SU-DHL-6 (cell line): ENCODE data around the gene WAPL.

ENCODE experiments used
- H2AFZ ChIP-seq: fragments of 200-600 bp; sonication (generic); 2 replicates; pipeline ENCODE4 v1.6.1; 2014; ENCODE audit warnings: low read depth, mild to moderate bottlenecking, moderate library complexity, mixed read lengths, antibody characterized with exemption, low read length; ENCODE audit not compliant: severe bottlenecking
- H3F3A ChIP-seq: fragments of 200-600 bp; shearing (Covaris generic); 2 replicates; pipeline ENCODE4 v1.6.0; 2016; ENCODE audit warnings: antibody characterized with exemption, mild to moderate bottlenecking; ENCODE audit not compliant: insufficient read depth
- H3K27ac ChIP-seq: fragments of 200-600 bp; sonication (generic); 2 replicates; pipeline ENCODE4 v1.5.1; 2016; ENCODE audit warnings: low read depth, mild to moderate bottlenecking, low read length, moderate library complexity, mixed read lengths
- H3K27me3 ChIP-seq: fragments of 200-600 bp; sonication (generic), shearing (Covaris generic); 2 replicates; pipeline ENCODE4 v1.6.0; 2014; ENCODE audit warnings: mild to moderate bottlenecking, low read length
- H3K36me3 ChIP-seq: fragments of 200-600 bp; sonication (generic); 2 replicates; pipeline ENCODE4 v1.6.1; 2014; ENCODE audit warnings: mild to moderate bottlenecking, low read length, mixed read lengths
- H3K4me2 ChIP-seq: fragments of 300-600, 200-600 bp; shearing (Covaris generic), sonication (generic); 2 replicates; pipeline ENCODE4 v1.6.0; 2014; ENCODE audit warnings: low read length, low read depth, mild to moderate bottlenecking; ENCODE audit not compliant: poor library complexity, severe bottlenecking
- H3K4me3 ChIP-seq: fragments of 200-600 bp; sonication (generic); 2 replicates; pipeline ENCODE4 v1.5.1; 2014; ENCODE audit warnings: antibody characterized with exemption, low read length, mild to moderate bottlenecking, mixed read lengths; ENCODE audit not compliant: insufficient read depth, poor library complexity, severe bottlenecking
- H3K79me2 ChIP-seq: fragments of 200-600 bp; sonication (generic); 2 replicates; pipeline ENCODE4 v1.6.1; 2014; ENCODE audit warnings: mild to moderate bottlenecking, low read length, moderate library complexity; ENCODE audit not compliant: insufficient read depth
- H3K9ac ChIP-seq: fragments of 200-600 bp; sonication (generic); 2 replicates; pipeline ENCODE4 v1.7.0; 2014; ENCODE audit warnings: mild to moderate bottlenecking, low read length
- H3K9me2 ChIP-seq: fragments of 200-600 bp; sonication (generic); replicated peaks from 2 replicates; pipeline ENCODE4 v1.6.1; 2014; ENCODE audit warnings: low read length; ENCODE audit not compliant: insufficient read depth
- H3K9me3 ChIP-seq: fragments of 200-600 bp; sonication (generic); 2 replicates; pipeline ENCODE4 v1.6.1; 2014; ENCODE audit warnings: low read length, mixed read lengths; ENCODE audit not compliant: insufficient read depth
- H4K20me1 ChIP-seq: fragments of 200-600 bp; sonication (generic); 2 replicates; pipeline ENCODE4 v1.6.1; 2014; ENCODE audit warnings: low read depth, mild to moderate bottlenecking, antibody characterized with exemption, low read length, moderate library complexity, mixed read lengths
- EZH2phosphoT487 ChIP-seq: fragments of 200-600 bp; sonication (generic), shearing (Covaris generic); conservative IDR thresholded peaks from 2 replicates; pipeline ENCODE4 v1.6.1; 2018; ENCODE audit warnings: mild to moderate bottlenecking, antibody characterized with exemption, low read length, moderate library complexity, mixed read lengths
- TF ChIP-seq, protein P1 (sequence below): fragments of 200-600 bp; sonication (generic); IDR thresholded peaks from one replicate; pipeline ENCODE4 v1.5.1; 2017; ENCODE audit warnings: antibody characterized with exemption, mild to moderate bottlenecking, low read length, moderate library complexity; ENCODE audit not compliant: insufficient read depth, poor library complexity, severe bottlenecking

WAPL gene

GRCh38 chr10:86397120-86397519, 124.5 kb downstream of the WAPL start:
- Histone ChIP-seq H3K36me3 (no peaks in the 10 kb centered on the region), H3K9me2 (no peaks in the 10 kb centered on the region), H3K27ac (no peak overlapping the region), H3K9me3 (no peaks in the 10 kb centered on the region), H3K27me3 (no peaks in the 10 kb centered on the region), H3K4me2 (no peak overlapping the region), H3K9ac (no peak overlapping the region), H3K4me3 (no peak overlapping the region), H3F3A (peaks cover 41% of the 10 kb centered on the region), H4K20me1 (no peaks in the 10 kb centered on the region), H3K79me2 (peaks cover 12% of the 10 kb centered on the region), H2AFZ (no peak overlapping the region)
- TF ChIP-seq, protein P1, sequence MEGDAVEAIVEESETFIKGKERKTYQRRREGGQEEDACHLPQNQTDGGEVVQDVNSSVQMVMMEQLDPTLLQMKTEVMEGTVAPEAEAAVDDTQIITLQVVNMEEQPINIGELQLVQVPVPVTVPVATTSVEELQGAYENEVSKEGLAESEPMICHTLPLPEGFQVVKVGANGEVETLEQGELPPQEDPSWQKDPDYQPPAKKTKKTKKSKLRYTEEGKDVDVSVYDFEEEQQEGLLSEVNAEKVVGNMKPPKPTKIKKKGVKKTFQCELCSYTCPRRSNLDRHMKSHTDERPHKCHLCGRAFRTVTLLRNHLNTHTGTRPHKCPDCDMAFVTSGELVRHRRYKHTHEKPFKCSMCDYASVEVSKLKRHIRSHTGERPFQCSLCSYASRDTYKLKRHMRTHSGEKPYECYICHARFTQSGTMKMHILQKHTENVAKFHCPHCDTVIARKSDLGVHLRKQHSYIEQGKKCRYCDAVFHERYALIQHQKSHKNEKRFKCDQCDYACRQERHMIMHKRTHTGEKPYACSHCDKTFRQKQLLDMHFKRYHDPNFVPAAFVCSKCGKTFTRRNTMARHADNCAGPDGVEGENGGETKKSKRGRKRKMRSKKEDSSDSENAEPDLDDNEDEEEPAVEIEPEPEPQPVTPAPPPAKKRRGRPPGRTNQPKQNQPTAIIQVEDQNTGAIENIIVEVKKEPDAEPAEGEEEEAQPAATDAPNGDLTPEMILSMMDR = no peak
- no peak for TF ChIP-seq EZH2phosphoT487

- Histone ChIP-seq H3K4me2 (peak overlapping the region; percentile 96), H2AFZ (no peak overlapping the region), H3F3A (peaks cover 59% of the 10 kb centered on the region), H3K27me3 (no peaks in the 10 kb centered on the region), H3K4me3 (peak overlapping the region; percentile 31), H3K27ac (peak overlapping the region; percentile 97), H3K9me2 (no peaks in the 10 kb centered on the region), H3K79me2 (no peaks in the 10 kb centered on the region), H3K36me3 (no peaks in the 10 kb centered on the region), H3K9me3 (no peaks in the 10 kb centered on the region), H3K9ac (peak overlapping the region; percentile 85), H4K20me1 (no peaks in the 10 kb centered on the region)
- TF ChIP-seq, protein P1 = no peak
- TF ChIP-seq EZH2phosphoT487 = no peak
Measured at GRCh38 chr10:86393862-86394455, 127.6 kb downstream of the WAPL start.

GRCh38 chr10:86393362-86393761, 128.2 kb downstream of the WAPL start:
- Histone ChIP-seq H3K9me3 (no peaks in the 10 kb centered on the region), H3K4me2 (peak overlapping the region; percentile 96), H3K27me3 (no peaks in the 10 kb centered on the region), H3K9me2 (no peaks in the 10 kb centered on the region), H3K79me2 (no peaks in the 10 kb centered on the region), H3F3A (peaks cover 55% of the 10 kb centered on the region), H4K20me1 (no peaks in the 10 kb centered on the region), H3K27ac (peak overlapping the region; percentile 97), H2AFZ (no peak overlapping the region), H3K36me3 (no peaks in the 10 kb centered on the region), H3K4me3 (peak overlapping the region; percentile 52), H3K9ac (peak overlapping the region; percentile 85)
- TF ChIP-seq, protein P1 = no peak
- TF ChIP-seq EZH2phosphoT487 = no peak
